Ovary (tissue), 3 donors: ENCODE data around the gene ZNF212.

Source experiments
- CTCF ChIP-seq, 3 donors: fragments of 450-650 bp in 2 of 3; fragments of 200-600 bp in 1 of 3; IDR thresholded peaks; one replicate each; pipeline versions ENCODE4 v1.5.1 to v1.8.0; 2016 to 2022; ENCODE audit warnings: antibody characterized with exemption in 3 of 3, mild to moderate bottlenecking in 1 of 3
- POLR2A ChIP-seq: fragments of 450-650 bp; IDR thresholded peaks from one replicate; pipeline ENCODE4 v1.6.1; 2017; ENCODE audit warnings: antibody characterized with exemption, mild to moderate bottlenecking, moderate library complexity
- donor health status: DM: no; HTN: no; CAD: no.

- TF ChIP-seq CTCF (IDR thresholded peaks at IDR 0.05) (no peak), POLR2A (no peak)
These were observed 44.7 kb upstream of the ZNF212 start for GRCh38 chr7:149194799-149195179.
